WTC11 (cell line): ENCODE data around the gene INS. TPM values are rescaled to one million over a fixed set of nuclear protein-coding genes. Genes with fewer than 3 reads are reported as not detected.

Source experiments
- ATAC-seq: fragments of 200-7000 bp; cut with Tn5 transposase; 2 replicates; pipeline ENCODE4 v1.10.0; 2021; ENCODE audit warnings: mild to moderate bottlenecking, moderate library complexity
- CTCF ChIA-PET: fragments of 300-600 bp; sonication (Branson Sonifier 250); formaldehyde crosslinking; loops from one replicate; lab custom pipeline; 2021; ENCODE audit warnings: antibody characterized with exemption; lab: Charles Lee
- POLR2A ChIA-PET: fragments of 350-600 bp; sonication (Branson Sonifier 250); formaldehyde crosslinking; loops from one replicate; lab custom pipeline; 2021; ENCODE audit warnings: antibody characterized with exemption; lab: Charles Lee
- DNase-seq: peaks from one replicate; pipeline ENCODE4 v3.0.0; 2021; ENCODE audit warnings: low spot score
- H3K27ac Mint-ChIP-seq: 2 replicates; pipeline ENCODE4 v1.8.0; 2021; ENCODE audit warnings: mixed read lengths
- H3K27me3 Mint-ChIP-seq: 2 replicates; pipeline ENCODE4 v1.8.0; 2021; ENCODE audit warnings: low read depth, mild to moderate bottlenecking, moderate library complexity, mixed read lengths
- H3K36me3 Mint-ChIP-seq: 2 replicates; pipeline ENCODE4 v1.8.0; 2021; ENCODE audit warnings: mixed read lengths
- H3K4me1 Mint-ChIP-seq: 2 replicates; pipeline ENCODE4 v1.8.0; 2022; ENCODE audit warnings: mixed read lengths
- H3K4me3 Mint-ChIP-seq: 2 replicates; pipeline ENCODE4 v1.8.0; 2021; ENCODE audit warnings: mild to moderate bottlenecking, moderate library complexity, mixed read lengths
- H3K9me3 Mint-ChIP-seq: 2 replicates; pipeline ENCODE4 v1.8.0; 2021; ENCODE audit warnings: mixed read lengths
- ATF2 ChIP-seq: sonication (generic); formaldehyde crosslinking; IDR thresholded peaks from 2 replicates; pipeline ENCODE4 v1.8.1; 2022; ENCODE audit warnings: low read depth, missing genetic modification reagents, borderline replicate concordance
- ATF3 ChIP-seq: sonication (generic); formaldehyde crosslinking; conservative IDR thresholded peaks from 2 replicates; pipeline ENCODE4 v1.8.1; 2022; ENCODE audit warnings: mild to moderate bottlenecking, missing genetic modification reagents
- ESRRA ChIP-seq: sonication (generic); formaldehyde crosslinking; IDR thresholded peaks from 2 replicates; pipeline ENCODE4 v1.8.1; 2022; ENCODE audit warnings: mild to moderate bottlenecking, missing genetic modification reagents, borderline replicate concordance
- ETV6 ChIP-seq: sonication (generic); formaldehyde crosslinking; IDR thresholded peaks from 2 replicates; pipeline ENCODE4 v1.8.1; 2022; ENCODE audit warnings: mild to moderate bottlenecking, missing genetic modification reagents
- FOXK1 ChIP-seq: sonication (generic); formaldehyde crosslinking; IDR thresholded peaks from 2 replicates; pipeline ENCODE4 v1.8.0; 2022; ENCODE audit warnings: mild to moderate bottlenecking, moderate library complexity, missing genetic modification reagents
- GTF2I ChIP-seq: fragments of 250-450 bp; sonication (Bioruptor Pico); conservative IDR thresholded peaks from 2 replicates; pipeline ENCODE4 v1.4.0; 2021; ENCODE audit warnings: mild to moderate bottlenecking
- NFATC4 ChIP-seq: fragments of 250-450 bp; sonication (Bioruptor Pico); IDR thresholded peaks from 2 replicates; pipeline ENCODE4 v1.9.0; 2021; ENCODE audit warnings: mild to moderate bottlenecking
- NFYB ChIP-seq: sonication (generic); formaldehyde crosslinking; conservative IDR thresholded peaks from 2 replicates; pipeline ENCODE4 v1.8.0; 2022; ENCODE audit warnings: low read depth, missing genetic modification reagents
- NR1H2 ChIP-seq: sonication (generic); formaldehyde crosslinking; IDR thresholded peaks from 2 replicates; pipeline ENCODE4 v1.9.0; 2021; ENCODE audit warnings: mild to moderate bottlenecking, moderate library complexity, missing genetic modification reagents
- NR3C1 ChIP-seq: sonication (generic); formaldehyde crosslinking; conservative IDR thresholded peaks from 2 replicates; pipeline ENCODE4 v1.8.1; 2023; ENCODE audit warnings: low read depth, mild to moderate bottlenecking, missing genetic modification reagents
- PRRX2 ChIP-seq: fragments of 250-450 bp; sonication (Bioruptor Pico); IDR thresholded peaks from 2 replicates; pipeline ENCODE4 v1.8.0; 2021; ENCODE audit warnings: mild to moderate bottlenecking
- SMAD4 ChIP-seq: sonication (generic); formaldehyde crosslinking; IDR thresholded peaks from 2 replicates; pipeline ENCODE4 v1.8.0; 2022; ENCODE audit warnings: mild to moderate bottlenecking, missing genetic modification reagents
- TCF7 ChIP-seq: sonication (generic); formaldehyde crosslinking; IDR thresholded peaks from 2 replicates; pipeline ENCODE4 v1.8.0; 2022; ENCODE audit warnings: mild to moderate bottlenecking, low read depth, missing genetic modification reagents, moderate library complexity
- ZNF121 ChIP-seq: sonication (generic); formaldehyde crosslinking; IDR thresholded peaks from 2 replicates; pipeline ENCODE4 v1.8.0; 2023; ENCODE audit warnings: missing genetic modification reagents
- ZNF317 ChIP-seq: sonication (generic); formaldehyde crosslinking; IDR thresholded peaks from 2 replicates; pipeline ENCODE4 v1.8.1; 2023; ENCODE audit warnings: low read depth, mild to moderate bottlenecking, moderate library complexity, missing genetic modification reagents, borderline replicate concordance
- ZNF396 ChIP-seq: fragments of 250-450 bp; sonication (Bioruptor Pico); IDR thresholded peaks from 2 replicates; pipeline ENCODE4 v1.8.0; 2021; ENCODE audit warnings: mild to moderate bottlenecking, moderate library complexity, borderline replicate concordance
- ZNF423 ChIP-seq: fragments of 250-450 bp; sonication (Bioruptor Pico); IDR thresholded peaks from 2 replicates; pipeline ENCODE4 v2.1.2; 2022; ENCODE audit warnings: mild to moderate bottlenecking, moderate library complexity
- total RNA-seq: library from RNA; stranded (reverse); gene quantifications from 3 replicates; pipeline ENCODE4 v1.2.3, GENCODE V29; 2021
- TF ChIP-seq, protein P1 (sequence below): fragments of 250-450 bp; sonication (Bioruptor Pico); IDR thresholded peaks from 2 replicates; pipeline ENCODE4 v1.9.0; 2021; ENCODE audit warnings: mild to moderate bottlenecking, borderline replicate concordance
- TF ChIP-seq, protein P2 (sequence below): sonication (generic); formaldehyde crosslinking; IDR thresholded peaks from 2 replicates; pipeline ENCODE4 v1.8.0; 2022; ENCODE audit warnings: mild to moderate bottlenecking, missing genetic modification reagents
- TF ChIP-seq, protein P3 (sequence below): sonication (generic); formaldehyde crosslinking; IDR thresholded peaks from 2 replicates; pipeline ENCODE4 v1.8.1; 2023; ENCODE audit warnings: mild to moderate bottlenecking, missing genetic modification reagents

The INS gene
- total RNA-seq, 1 experiment from 2014 or later = not detected

GRCh38 chr11:2149460-2149859, 11.5 kb downstream of the INS start (continued):
- TF ChIP-seq ETV6 (CRISPR knock-in tag) (no peak), ZNF423 (no peak), GTF2I (CRISPR knock-in tag) (no peak), NFATC4 (CRISPR knock-in tag) (no peak)
- TF ChIP-seq, protein P1, sequence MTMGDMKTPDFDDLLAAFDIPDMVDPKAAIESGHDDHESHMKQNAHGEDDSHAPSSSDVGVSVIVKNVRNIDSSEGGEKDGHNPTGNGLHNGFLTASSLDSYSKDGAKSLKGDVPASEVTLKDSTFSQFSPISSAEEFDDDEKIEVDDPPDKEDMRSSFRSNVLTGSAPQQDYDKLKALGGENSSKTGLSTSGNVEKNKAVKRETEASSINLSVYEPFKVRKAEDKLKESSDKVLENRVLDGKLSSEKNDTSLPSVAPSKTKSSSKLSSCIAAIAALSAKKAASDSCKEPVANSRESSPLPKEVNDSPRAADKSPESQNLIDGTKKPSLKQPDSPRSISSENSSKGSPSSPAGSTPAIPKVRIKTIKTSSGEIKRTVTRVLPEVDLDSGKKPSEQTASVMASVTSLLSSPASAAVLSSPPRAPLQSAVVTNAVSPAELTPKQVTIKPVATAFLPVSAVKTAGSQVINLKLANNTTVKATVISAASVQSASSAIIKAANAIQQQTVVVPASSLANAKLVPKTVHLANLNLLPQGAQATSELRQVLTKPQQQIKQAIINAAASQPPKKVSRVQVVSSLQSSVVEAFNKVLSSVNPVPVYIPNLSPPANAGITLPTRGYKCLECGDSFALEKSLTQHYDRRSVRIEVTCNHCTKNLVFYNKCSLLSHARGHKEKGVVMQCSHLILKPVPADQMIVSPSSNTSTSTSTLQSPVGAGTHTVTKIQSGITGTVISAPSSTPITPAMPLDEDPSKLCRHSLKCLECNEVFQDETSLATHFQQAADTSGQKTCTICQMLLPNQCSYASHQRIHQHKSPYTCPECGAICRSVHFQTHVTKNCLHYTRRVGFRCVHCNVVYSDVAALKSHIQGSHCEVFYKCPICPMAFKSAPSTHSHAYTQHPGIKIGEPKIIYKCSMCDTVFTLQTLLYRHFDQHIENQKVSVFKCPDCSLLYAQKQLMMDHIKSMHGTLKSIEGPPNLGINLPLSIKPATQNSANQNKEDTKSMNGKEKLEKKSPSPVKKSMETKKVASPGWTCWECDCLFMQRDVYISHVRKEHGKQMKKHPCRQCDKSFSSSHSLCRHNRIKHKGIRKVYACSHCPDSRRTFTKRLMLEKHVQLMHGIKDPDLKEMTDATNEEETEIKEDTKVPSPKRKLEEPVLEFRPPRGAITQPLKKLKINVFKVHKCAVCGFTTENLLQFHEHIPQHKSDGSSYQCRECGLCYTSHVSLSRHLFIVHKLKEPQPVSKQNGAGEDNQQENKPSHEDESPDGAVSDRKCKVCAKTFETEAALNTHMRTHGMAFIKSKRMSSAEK (CRISPR knock-in tag) = no peak

GRCh38 chr11:2148595-2148994, 12.4 kb downstream of the INS start:
- DNase-seq = no peak

More at GRCh38 chr11:2148595-2148994, 12.4 kb downstream of the INS start:
- Mint-ChIP-seq H3K27ac (no peak overlapping the region), H3K9me3 (no peaks in the 10 kb centered on the region), H3K27me3 (peaks cover 75% of the 10 kb centered on the region), H3K36me3 (no peaks in the 10 kb centered on the region), H3K4me1 (peaks cover 19% of the 10 kb centered on the region), H3K4me3 (no peak overlapping the region)
- TF ChIP-seq TCF7 = no peak
- no peak for TF ChIP-seq ESRRA (CRISPR knock-in tag)
- TF ChIP-seq NR3C1 = no peak
- no peak for TF ChIP-seq SMAD4 (CRISPR knock-in tag)
- TF ChIP-seq ATF3 (CRISPR knock-in tag) = no peak
- no peak for TF ChIP-seq ZNF396
- TF ChIP-seq, protein P2, sequence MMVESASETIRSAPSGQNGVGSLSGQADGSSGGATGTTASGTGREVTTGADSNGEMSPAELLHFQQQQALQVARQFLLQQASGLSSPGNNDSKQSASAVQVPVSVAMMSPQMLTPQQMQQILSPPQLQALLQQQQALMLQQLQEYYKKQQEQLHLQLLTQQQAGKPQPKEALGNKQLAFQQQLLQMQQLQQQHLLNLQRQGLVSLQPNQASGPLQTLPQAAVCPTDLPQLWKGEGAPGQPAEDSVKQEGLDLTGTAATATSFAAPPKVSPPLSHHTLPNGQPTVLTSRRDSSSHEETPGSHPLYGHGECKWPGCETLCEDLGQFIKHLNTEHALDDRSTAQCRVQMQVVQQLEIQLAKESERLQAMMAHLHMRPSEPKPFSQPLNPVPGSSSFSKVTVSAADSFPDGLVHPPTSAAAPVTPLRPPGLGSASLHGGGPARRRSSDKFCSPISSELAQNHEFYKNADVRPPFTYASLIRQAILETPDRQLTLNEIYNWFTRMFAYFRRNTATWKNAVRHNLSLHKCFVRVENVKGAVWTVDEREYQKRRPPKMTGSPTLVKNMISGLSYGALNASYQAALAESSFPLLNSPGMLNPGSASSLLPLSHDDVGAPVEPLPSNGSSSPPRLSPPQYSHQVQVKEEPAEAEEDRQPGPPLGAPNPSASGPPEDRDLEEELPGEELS (CRISPR knock-in tag) = no peak
- TF ChIP-seq ZNF121 (CRISPR knock-in tag) = no peak
- no peak for TF ChIP-seq ZNF317 (CRISPR knock-in tag)
- TF ChIP-seq, protein P3, sequence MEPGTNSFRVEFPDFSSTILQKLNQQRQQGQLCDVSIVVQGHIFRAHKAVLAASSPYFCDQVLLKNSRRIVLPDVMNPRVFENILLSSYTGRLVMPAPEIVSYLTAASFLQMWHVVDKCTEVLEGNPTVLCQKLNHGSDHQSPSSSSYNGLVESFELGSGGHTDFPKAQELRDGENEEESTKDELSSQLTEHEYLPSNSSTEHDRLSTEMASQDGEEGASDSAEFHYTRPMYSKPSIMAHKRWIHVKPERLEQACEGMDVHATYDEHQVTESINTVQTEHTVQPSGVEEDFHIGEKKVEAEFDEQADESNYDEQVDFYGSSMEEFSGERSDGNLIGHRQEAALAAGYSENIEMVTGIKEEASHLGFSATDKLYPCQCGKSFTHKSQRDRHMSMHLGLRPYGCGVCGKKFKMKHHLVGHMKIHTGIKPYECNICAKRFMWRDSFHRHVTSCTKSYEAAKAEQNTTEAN (CRISPR knock-in tag) = no peak
- no peak for TF ChIP-seq PRRX2 (CRISPR knock-in tag)
- TF ChIP-seq, protein P1 (CRISPR knock-in tag) = no peak
- no peak for TF ChIP-seq NR1H2 (CRISPR knock-in tag)
- TF ChIP-seq FOXK1 (CRISPR knock-in tag) = no peak
- TF ChIP-seq NFYB (CRISPR knock-in tag) = no peak
- TF ChIP-seq ATF2 (CRISPR knock-in tag) = no peak
- no peak for ATAC-seq
- POLR2A ChIA-PET = no interaction called here
- CTCF ChIA-PET = interaction anchor here (1.2 to 18.6 kb wide), 14 partner anchors 8 to 496 kb away, joined by 3 to 761 read pairs (median 20); partner anchors contain the start of genes IGF2 and SYT8
